BJ (cell line): ENCODE results near the gene PDLIM7. TPM values are rescaled to one million over a fixed set of nuclear protein-coding genes. Genes with fewer than 3 reads are reported as not detected.

Experiments
- CTCF ChIA-PET: fragments of 350-600 bp; formaldehyde crosslinking; extraction: SDS; loops from one replicate; lab custom pipeline; 2021; ENCODE audit warnings: antibody characterized with exemption, inconsistent platforms; lab: Yijun Ruan, JAX
- POLR2A ChIA-PET: fragments of 300-600 bp; sonication (Branson Sonifier 250); formaldehyde crosslinking; extraction: SDS; loops from one replicate; lab custom pipeline; 2021; ENCODE audit warnings: antibody characterized with exemption; lab: Charles Lee
- DNase-seq: peaks from one replicate; pipeline ENCODE4 v3.0.0-alpha.2; 2011; ENCODE audit warnings: low read depth
- H3K27me3 ChIP-seq: 2 replicates; pipeline ENCODE4 v1.6.0; 2011; ENCODE audit warnings: low read length; ENCODE audit not compliant: control insufficient read depth, insufficient read depth
- H3K36me3 ChIP-seq: 2 replicates; pipeline ENCODE4 v1.5.1; 2011; ENCODE audit warnings: low read length; ENCODE audit not compliant: control insufficient read depth, insufficient read depth
- H3K4me3 ChIP-seq: 2 replicates; pipeline ENCODE4 v1.5.1; 2011; ENCODE audit warnings: low read depth, mild to moderate bottlenecking, control low read depth, low read length
- polyA plus RNA-seq: library from polyadenylated mRNA; depleted of rRNA; stranded (reverse); fragments of >200 nt; gene quantifications from 2 replicates; pipeline ENCODE4 v1.2.3, GENCODE V29; 2011
- TF ChIP-seq, protein P1 (sequence below): IDR thresholded peaks from 2 replicates; pipeline ENCODE4 v1.5.1; 2011; ENCODE audit warnings: low read depth, mild to moderate bottlenecking, control low read depth, inconsistent platforms, low read length, moderate library complexity; ENCODE audit not compliant: insufficient read depth

PDLIM7 gene
- polyA plus RNA-seq, 1 experiment, result 624 TPM

DNA sequence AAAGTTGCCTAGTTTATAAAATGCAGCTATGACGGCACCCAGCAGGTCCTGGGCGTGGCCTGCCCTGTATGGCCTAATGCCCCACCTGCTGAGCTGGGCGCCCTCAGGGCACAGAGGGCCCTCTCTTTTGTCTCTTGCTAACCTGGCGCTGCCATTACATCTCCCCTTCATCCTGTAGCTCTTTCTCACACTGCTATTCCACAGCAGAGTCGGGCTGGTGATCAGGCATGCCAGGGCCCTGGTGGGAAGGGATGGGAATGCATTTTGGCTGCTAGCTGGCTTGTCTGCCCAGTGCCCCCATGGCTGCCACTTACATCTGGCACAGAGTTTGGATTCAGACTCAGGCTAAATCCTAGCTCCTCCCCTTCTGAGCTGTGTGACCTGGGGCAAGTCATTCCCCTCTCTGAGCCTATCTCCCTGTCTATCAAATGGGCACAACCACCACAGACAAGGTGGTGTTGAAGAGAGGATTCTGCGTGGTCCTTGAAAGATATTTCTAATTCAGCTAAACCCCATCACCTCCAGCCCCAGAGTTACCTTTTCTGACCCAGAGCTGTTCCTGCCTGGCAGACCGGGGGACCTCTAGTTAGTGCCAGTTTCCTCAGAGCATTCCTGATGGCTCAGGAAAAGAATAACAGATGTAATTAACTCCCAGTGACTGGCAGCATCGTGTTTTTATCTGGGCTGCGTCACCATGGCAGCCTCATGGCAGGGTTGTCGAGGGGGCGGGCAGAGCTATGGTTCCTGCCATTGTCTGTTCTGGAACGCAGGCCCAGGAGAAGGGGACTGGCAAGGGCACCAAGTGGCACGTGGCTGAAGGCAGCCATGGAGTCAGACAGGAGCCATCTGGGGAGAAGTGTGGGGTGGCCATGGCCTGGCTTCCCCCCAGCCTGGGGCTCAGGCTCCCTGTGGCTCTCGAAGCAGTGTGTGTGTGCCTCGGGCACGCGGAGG, 44.4 kb downstream of the PDLIM7 start:
- ChIA-PET CTCF (interaction anchor here (0.6 to 18.6 kb wide), 18 partner anchors 9 to 142 kb away, joined by 3 to 352 read pairs (median 10); partner anchors contain the start of genes DBN1, F12, MXD3 and PDLIM7), POLR2A (no interaction called here)
- no peak overlapping the region for H3K4me3 ChIP-seq
- peaks cover 9% of the 10 kb centered on the region for H3K36me3 ChIP-seq
- DNase-seq, result no peak
- TF ChIP-seq, protein P1, sequence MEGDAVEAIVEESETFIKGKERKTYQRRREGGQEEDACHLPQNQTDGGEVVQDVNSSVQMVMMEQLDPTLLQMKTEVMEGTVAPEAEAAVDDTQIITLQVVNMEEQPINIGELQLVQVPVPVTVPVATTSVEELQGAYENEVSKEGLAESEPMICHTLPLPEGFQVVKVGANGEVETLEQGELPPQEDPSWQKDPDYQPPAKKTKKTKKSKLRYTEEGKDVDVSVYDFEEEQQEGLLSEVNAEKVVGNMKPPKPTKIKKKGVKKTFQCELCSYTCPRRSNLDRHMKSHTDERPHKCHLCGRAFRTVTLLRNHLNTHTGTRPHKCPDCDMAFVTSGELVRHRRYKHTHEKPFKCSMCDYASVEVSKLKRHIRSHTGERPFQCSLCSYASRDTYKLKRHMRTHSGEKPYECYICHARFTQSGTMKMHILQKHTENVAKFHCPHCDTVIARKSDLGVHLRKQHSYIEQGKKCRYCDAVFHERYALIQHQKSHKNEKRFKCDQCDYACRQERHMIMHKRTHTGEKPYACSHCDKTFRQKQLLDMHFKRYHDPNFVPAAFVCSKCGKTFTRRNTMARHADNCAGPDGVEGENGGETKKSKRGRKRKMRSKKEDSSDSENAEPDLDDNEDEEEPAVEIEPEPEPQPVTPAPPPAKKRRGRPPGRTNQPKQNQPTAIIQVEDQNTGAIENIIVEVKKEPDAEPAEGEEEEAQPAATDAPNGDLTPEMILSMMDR, result no peak
- H3K27me3 ChIP-seq, result no peaks in the 10 kb centered on the region

DNA sequence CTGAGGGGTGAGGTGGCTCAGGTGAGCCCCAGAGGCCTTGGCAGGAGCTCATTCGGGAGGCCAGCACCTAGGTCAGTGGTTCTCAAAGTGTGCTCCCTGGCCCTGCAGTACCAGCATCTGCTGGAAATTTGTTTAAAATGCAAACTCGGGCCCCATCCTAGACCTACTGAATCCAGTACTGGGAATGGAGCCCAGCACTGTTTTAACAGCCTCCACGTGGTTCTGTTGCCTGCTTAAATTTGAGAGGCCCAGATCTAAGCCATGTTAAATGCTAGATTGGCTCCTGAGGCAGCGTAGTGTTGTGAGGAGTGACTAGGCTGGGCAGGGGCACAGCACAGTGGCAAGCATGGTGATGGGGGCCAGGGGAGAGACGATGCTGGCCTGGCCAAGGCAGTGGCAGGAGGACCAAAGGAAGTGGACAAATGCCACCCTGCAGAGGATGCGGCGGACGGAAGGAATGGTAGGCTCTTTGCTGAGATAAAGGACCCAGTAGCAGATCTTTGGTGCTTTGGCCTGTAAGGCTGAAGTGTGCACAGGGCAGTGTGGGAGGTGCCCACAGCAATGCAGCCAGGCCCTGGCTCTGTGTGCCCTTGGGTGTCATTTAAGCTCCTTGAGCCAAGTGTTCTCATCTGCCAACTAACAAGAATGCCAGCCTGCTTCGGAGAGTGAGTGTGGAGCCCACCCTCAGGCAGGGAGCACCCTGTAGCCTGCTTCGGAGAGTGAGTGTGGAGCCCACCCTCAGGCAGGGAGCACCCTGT, 46.6 kb downstream of the PDLIM7 start:
- ChIA-PET POLR2A (no interaction called here), CTCF (interaction anchor here (1.1 to 18.6 kb wide), 4 partner anchors 46 to 141 kb away, joined by 4 to 352 read pairs (median 110); partner anchors contain the start of genes F12 and PFN3)
- Histone ChIP-seq H3K27me3 (no peaks in the 10 kb centered on the region), H3K36me3 (no peaks in the 10 kb centered on the region), H3K4me3 (no peak overlapping the region)
- TF ChIP-seq, protein P1, result no peak
- DNase-seq, result no peak

DNA sequence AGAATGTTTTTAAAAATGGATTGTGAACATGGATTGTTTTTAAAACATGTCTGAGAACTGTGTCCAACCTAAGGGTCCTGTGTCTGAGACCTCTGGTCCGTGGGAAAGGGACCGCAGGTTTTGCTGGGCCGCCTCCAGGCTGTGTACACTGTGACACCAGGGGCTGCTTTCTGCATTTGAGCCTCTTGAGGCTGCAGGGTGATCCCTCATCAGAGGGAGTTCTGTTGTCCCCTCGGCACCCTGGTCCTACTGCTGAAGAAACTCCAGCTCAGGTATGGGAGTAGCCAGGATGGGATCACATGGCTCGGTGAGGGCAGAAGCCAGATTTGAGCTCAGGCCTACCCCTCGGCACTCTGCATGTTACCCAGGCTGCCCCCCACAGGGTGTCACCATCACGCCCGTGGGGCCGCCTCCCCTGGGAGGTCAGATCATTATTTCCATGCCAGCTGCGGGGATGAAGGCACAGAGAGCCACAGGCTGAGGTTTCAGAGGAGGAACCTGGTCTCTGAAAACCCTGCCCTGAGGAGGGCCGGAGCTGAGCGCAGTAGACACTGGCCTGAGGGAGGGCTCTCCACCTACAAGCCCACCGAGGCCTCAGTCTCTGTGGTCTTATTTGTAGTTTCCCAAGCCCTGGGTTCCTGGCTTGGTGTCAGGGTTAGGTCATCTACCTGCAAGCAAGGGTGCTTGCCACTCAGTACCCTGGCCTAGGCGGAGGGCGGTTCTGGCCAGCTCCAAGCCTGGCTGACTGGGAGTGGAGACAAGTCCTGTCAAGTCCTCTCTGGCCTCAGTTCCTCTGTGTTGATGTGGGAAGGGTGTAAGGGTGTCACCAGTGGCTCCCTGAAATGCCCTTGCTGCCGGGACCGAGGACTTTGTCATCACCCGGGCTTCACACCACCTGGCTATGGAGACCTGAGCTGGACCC, 48.0 kb downstream of the PDLIM7 start:
- ChIA-PET CTCF (interaction anchor here (0.6 to 18.6 kb wide), 7 partner anchors 12 to 337 kb away, joined by 3 to 352 read pairs (median 3); partner anchors contain the start of genes F12 and PFN3), POLR2A (no interaction called here)
- TF ChIP-seq, protein P1, result no peak
- no peaks in the 10 kb centered on the region for H3K27me3 ChIP-seq
- H3K36me3 ChIP-seq, result no peaks in the 10 kb centered on the region
- H3K4me3 ChIP-seq, result no peak overlapping the region
- no peak for DNase-seq

DNA sequence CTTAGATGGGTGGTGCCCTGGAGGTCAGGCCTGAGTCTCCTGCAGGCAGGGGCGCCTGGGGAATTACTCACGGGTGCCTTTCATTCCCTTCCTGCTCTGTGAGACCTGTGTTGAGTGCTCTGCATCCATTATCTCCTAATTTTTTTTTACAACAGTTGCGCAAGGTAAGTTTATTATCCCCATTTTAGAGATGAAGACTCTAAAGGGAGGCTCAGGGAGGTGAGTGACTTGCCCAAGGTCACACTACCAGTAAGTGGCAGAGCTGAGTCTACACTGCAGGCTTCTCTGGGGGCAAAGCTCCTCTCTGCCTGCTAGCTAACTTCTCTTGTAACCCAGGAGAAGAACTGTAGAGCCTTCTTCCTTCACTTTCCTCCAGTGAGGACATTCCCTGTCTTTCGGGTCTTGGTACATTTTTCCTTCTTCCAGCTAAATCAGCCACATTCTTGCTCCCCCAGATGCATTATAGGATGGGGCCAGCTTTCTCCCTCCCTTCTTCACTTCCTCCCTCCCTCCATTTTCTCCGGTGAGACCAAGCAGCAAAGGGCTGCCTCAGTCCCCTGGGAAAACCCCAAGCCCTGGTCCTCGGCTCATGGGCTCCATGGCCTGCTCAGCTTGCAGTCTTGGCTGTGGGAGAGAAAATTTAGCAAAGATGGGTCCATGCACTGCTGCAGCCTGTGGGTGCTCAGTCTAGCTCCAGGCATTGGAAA, 49.0 kb downstream of the PDLIM7 start:
- DNase-seq, result no peak
- POLR2A ChIA-PET, result interaction anchor here (0.6 kb wide), 1 partner anchor 23 kb away, joined by 3 read pairs; no protein-coding TSS in a partner anchor
- Histone ChIP-seq H3K27me3 (no peaks in the 10 kb centered on the region), H3K36me3 (no peaks in the 10 kb centered on the region), H3K4me3 (no peak overlapping the region)
- CTCF ChIA-PET, result interaction anchor here (0.7 to 18.6 kb wide), 8 partner anchors 9 to 336 kb away, joined by 3 to 352 read pairs (median 3); partner anchors contain the start of genes F12 and PFN3
- TF ChIP-seq, protein P1, result no peak
